H9 (cell line): ENCODE measurements around the gene SCO2. TPM values are rescaled to one million over a fixed set of nuclear protein-coding genes. Genes with fewer than 3 reads are reported as not detected.

Source experiments
- DNase-seq: peaks from one replicate; pipeline ENCODE4 v3.0.0-alpha.2; 2017
- H2AFZ ChIP-seq: one replicate; pipeline ENCODE4 v1.6.1; 2013; ENCODE audit warnings: mild to moderate bottlenecking, low read length, control low read depth, moderate library complexity
- H2AK5ac ChIP-seq: 2 replicates; pipeline ENCODE4 v1.6.1; 2013; ENCODE audit warnings: low read length, control low read depth, mixed read lengths; ENCODE audit not compliant: insufficient read length
- H2BK120ac ChIP-seq: one replicate; pipeline ENCODE4 v1.6.1; 2013; ENCODE audit warnings: low read depth, mild to moderate bottlenecking, low read length, control low read depth, inconsistent platforms; ENCODE audit not compliant: poor library complexity, severe bottlenecking
- H2BK12ac ChIP-seq: 2 replicates; pipeline ENCODE4 v1.6.1; 2013; ENCODE audit warnings: low read length, control low read depth, mixed read lengths, low read depth; ENCODE audit not compliant: insufficient read length
- H2BK15ac ChIP-seq: 2 replicates; pipeline ENCODE4 v1.6.1; 2013; ENCODE audit warnings: low read depth, low read length, control low read depth
- H2BK20ac ChIP-seq: one replicate; pipeline ENCODE4 v1.6.1; 2013; ENCODE audit warnings: low read depth, mild to moderate bottlenecking, low read length, control low read depth, inconsistent platforms; ENCODE audit not compliant: poor library complexity, severe bottlenecking
- H2BK5ac ChIP-seq: 2 replicates; pipeline ENCODE4 v1.6.1; 2013; ENCODE audit warnings: low read length, control low read depth, mixed read lengths; ENCODE audit not compliant: insufficient read length
- H3K14ac ChIP-seq: 2 replicates; pipeline ENCODE4 v1.6.1; 2013; ENCODE audit warnings: low read length, control low read depth; ENCODE audit not compliant: insufficient read depth
- H3K18ac ChIP-seq: 2 replicates; pipeline ENCODE4 v1.6.1; 2013; ENCODE audit warnings: low read depth, mild to moderate bottlenecking, mixed read lengths, low read length, control low read depth; ENCODE audit not compliant: insufficient read length
- H3K23ac ChIP-seq: 2 replicates; pipeline ENCODE4 v1.6.1; 2013; ENCODE audit warnings: low read length, control low read depth, mixed read lengths, low read depth; ENCODE audit not compliant: insufficient read length
- H3K23me2 ChIP-seq: 2 replicates; pipeline ENCODE4 v1.6.1; 2013; ENCODE audit warnings: low read depth, mild to moderate bottlenecking, mixed read lengths, low read length, control low read depth; ENCODE audit not compliant: insufficient read length, poor library complexity, severe bottlenecking
- H3K27ac ChIP-seq: 2 replicates; pipeline ENCODE4 v1.5.1; 2013; ENCODE audit warnings: low read length, control low read depth, mixed read lengths, low read depth; ENCODE audit not compliant: insufficient read length
- H3K27me3 ChIP-seq: 2 replicates; pipeline ENCODE4 v1.6.1; 2013; ENCODE audit warnings: low read length, control low read depth, inconsistent platforms; ENCODE audit not compliant: insufficient read depth
- H3K4ac ChIP-seq: 2 replicates; pipeline ENCODE4 v1.6.1; 2013; ENCODE audit warnings: low read depth, mild to moderate bottlenecking, control low read depth, inconsistent platforms, low read length, moderate library complexity
- H3K4me1 ChIP-seq: 2 replicates; pipeline ENCODE4 v1.6.1; 2013; ENCODE audit warnings: low read length, control low read depth, inconsistent platforms; ENCODE audit not compliant: insufficient read depth
- H3K4me2 ChIP-seq: 2 replicates; pipeline ENCODE4 v1.6.1; 2013; ENCODE audit warnings: low read length, control low read depth, mixed read lengths; ENCODE audit not compliant: insufficient read length, insufficient read depth
- H3K56ac ChIP-seq: 2 replicates; pipeline ENCODE4 v1.6.1; 2013; ENCODE audit warnings: low read depth, mild to moderate bottlenecking, mixed read lengths, low read length, control low read depth; ENCODE audit not compliant: insufficient read length
- H3K79me1 ChIP-seq: 2 replicates; pipeline ENCODE4 v1.6.1; 2013; ENCODE audit warnings: low read depth, mild to moderate bottlenecking, moderate library complexity, low read length, control low read depth, inconsistent platforms; ENCODE audit not compliant: insufficient read depth, poor library complexity, severe bottlenecking
- H3K79me2 ChIP-seq: 2 replicates; pipeline ENCODE4 v1.6.1; 2013; ENCODE audit warnings: low read length, control low read depth, inconsistent platforms; ENCODE audit not compliant: insufficient read depth
- H3K9ac ChIP-seq: 2 replicates; pipeline ENCODE4 v1.6.1; 2013; ENCODE audit warnings: low read length, control low read depth, mixed read lengths; ENCODE audit not compliant: insufficient read length; ENCODE audit errors: extremely low read depth
- H3K9me3 ChIP-seq: one replicate; pipeline ENCODE4 v1.6.1; 2013; ENCODE audit warnings: low read depth, low read length, inconsistent platforms; ENCODE audit not compliant: control insufficient read depth
- H3T11ph ChIP-seq: one replicate; pipeline ENCODE4 v1.6.1; 2013; ENCODE audit warnings: mild to moderate bottlenecking, low read length, control low read depth, inconsistent platforms
- H4K20me1 ChIP-seq: one replicate; pipeline ENCODE4 v1.6.1; 2013; ENCODE audit not compliant: control insufficient read depth, insufficient read length, insufficient read depth
- H4K5ac ChIP-seq: 2 replicates; pipeline ENCODE4 v1.6.1; 2013; ENCODE audit warnings: low read depth, mild to moderate bottlenecking, mixed read lengths, low read length, control low read depth; ENCODE audit not compliant: insufficient read length
- H4K8ac ChIP-seq: replicated peaks from 2 replicates; pipeline ENCODE4 v1.6.1; 2013; ENCODE audit warnings: low read length, control low read depth, mixed read lengths, low read depth; ENCODE audit not compliant: insufficient read length
- H4K91ac ChIP-seq: 2 replicates; pipeline ENCODE4 v1.6.1; 2013; ENCODE audit warnings: low read depth, mild to moderate bottlenecking, moderate library complexity, mixed read lengths, low read length, control low read depth; ENCODE audit not compliant: insufficient read length
- H3K27ac Mint-ChIP-seq, 3 experiments: 2 replicates in 2 of 3; 3 replicates in 1 of 3; pipeline ENCODE4 v1.8.0; 2020 to 2021; ENCODE audit warnings: mixed read lengths in 3 of 3, mild to moderate bottlenecking in 1 of 3, moderate library complexity in 1 of 3
- H3K27me3 Mint-ChIP-seq: 2 replicates; pipeline ENCODE4 v1.8.0; 2021; ENCODE audit warnings: low read depth, mild to moderate bottlenecking, moderate library complexity, mixed read lengths
- H3K36me3 Mint-ChIP-seq, 3 experiments: 2 replicates in 2 of 3; 3 replicates in 1 of 3; pipeline ENCODE4 v1.8.0; 2020 to 2021; ENCODE audit warnings: low read depth in 3 of 3, mixed read lengths in 3 of 3; ENCODE audit not compliant: insufficient read depth in 1 of 3
- H3K4me1 Mint-ChIP-seq, 2 experiments: 2 replicates each; pipeline ENCODE4 v1.8.0; 2020; ENCODE audit warnings: mixed read lengths in 2 of 2
- H3K4me3 Mint-ChIP-seq, 2 experiments: 2 replicates in 1 of 2; 3 replicates in 1 of 2; pipeline ENCODE4 v1.8.0; 2020 to 2021; ENCODE audit warnings: mild to moderate bottlenecking in 2 of 2, mixed read lengths in 2 of 2, moderate library complexity in 1 of 2
- H3K9me3 Mint-ChIP-seq, 2 experiments: 2 replicates in 1 of 2; 3 replicates in 1 of 2; pipeline ENCODE4 v1.8.0; 2020; ENCODE audit warnings: mild to moderate bottlenecking in 2 of 2, mixed read lengths in 2 of 2, moderate library complexity in 1 of 2
- CTCF ChIP-seq: fragments of 200-600 bp; sonication (generic); conservative IDR thresholded peaks from 3 replicates; pipeline ENCODE4 v1.8.0; 2021; ENCODE audit warnings: antibody characterized with exemption, mild to moderate bottlenecking
- WGBS: extraction: QIAGEN DNeasy Blood & Tissue Kit; methylation state at CpG from one replicate; pipeline ENCODE4 v1.1.7; 2013; ENCODE audit warnings: missing lambda C conversion rate, low lambda C conversion rate, mixed read lengths; ENCODE audit not compliant: insufficient read length; ENCODE audit errors: extremely low coverage; 5-methylcytosine and 5-hydroxymethylcytosine counted together
- total RNA-seq: library from RNA; stranded (reverse); gene quantifications from 2 replicates; pipeline ENCODE4 v1.2.1, GENCODE V29; 2021

Gene SCO2
- total RNA-seq, 1 experiment from 2014 or later, result 3.3 TPM

- no peak overlapping the region for H2BK12ac ChIP-seq
- TF ChIP-seq CTCF, result no peak
- H4K8ac ChIP-seq, result no peak overlapping the region
- H2AFZ ChIP-seq, result no peak overlapping the region
- no peak overlapping the region for H3K27ac ChIP-seq
- H3K27me3 ChIP-seq, result peaks cover 9% of the 10 kb centered on the region; the same call in 1 of the 2 replicates
- no peaks in the 10 kb centered on the region for H3K4me1 ChIP-seq
- DNase-seq, result no peak
- Mint-ChIP-seq H3K9me3 (no peaks in the 10 kb centered on the region), H3K4me1 (peaks cover 3 to 9% of the 10 kb centered on the region in 2 experiments; a peak in 3 of 4 replicates), H3K36me3 (peaks cover 0 to 2% (median 0%) of the 10 kb centered on the region in 3 experiments; a peak in 1 of 7 replicates), H3K27ac (no peak overlapping the region), H3K4me3 (peak overlapping the region; percentile 72 to 84), H3K27me3 (peaks cover 31% of the 10 kb centered on the region)
- no peak overlapping the region for H4K5ac ChIP-seq
- no peak overlapping the region for H2BK15ac ChIP-seq
- no peaks in the 10 kb centered on the region for H4K20me1 ChIP-seq
- no peak overlapping the region for H3K23ac ChIP-seq
- H3K23me2 ChIP-seq, result peaks cover 7% of the 10 kb centered on the region
- no peak overlapping the region for H2AK5ac ChIP-seq
- no peaks in the 10 kb centered on the region for H3K79me1 ChIP-seq
- no peaks in the 10 kb centered on the region for H3K9me3 ChIP-seq
- no CpG with 5 or more reads among the region's 35 CpGs for WGBS
- no peak overlapping the region for H2BK5ac ChIP-seq
- H3T11ph ChIP-seq, result no peak overlapping the region
- H3K79me2 ChIP-seq, result no peaks in the 10 kb centered on the region
- H3K14ac ChIP-seq, result no peak overlapping the region
- H3K9ac ChIP-seq, result no peak overlapping the region
- H3K4me2 ChIP-seq, result peak overlapping the region; percentile 7
- H3K56ac ChIP-seq, result no peak overlapping the region
- no peak overlapping the region for H4K91ac ChIP-seq
- no peak overlapping the region for H2BK20ac ChIP-seq
- no peak overlapping the region for H3K4ac ChIP-seq
- H2BK120ac ChIP-seq, result no peak overlapping the region
- no peak overlapping the region for H3K18ac ChIP-seq
Observed at GRCh38 chr22:50482107-50483074, 43.0 kb downstream of the SCO2 start.
